Neural cell (in vitro differentiated cells): ENCODE data around the gene VIP. TPM values are rescaled to one million over a fixed set of nuclear protein-coding genes. Genes with fewer than 3 reads are reported as not detected.

Experiments
- H2AFZ ChIP-seq: fragments of 200-600, 300-800 bp; sonication (generic), shearing (Covaris generic); 2 replicates; pipeline ENCODE4 v1.6.0; 2014; ENCODE audit warnings: low read depth, mild to moderate bottlenecking, antibody characterized with exemption, low read length, moderate library complexity
- H3F3A ChIP-seq: fragments of 200-600 bp; shearing (Covaris generic); 2 replicates; pipeline ENCODE4 v1.6.1; 2016; ENCODE audit warnings: mild to moderate bottlenecking, moderate library complexity, mixed read lengths, antibody characterized with exemption, low read length; ENCODE audit not compliant: insufficient read depth, poor library complexity, severe bottlenecking
- H3K27ac ChIP-seq: fragments of 200-600, 300-800 bp; sonication (generic), shearing (Covaris generic); 2 replicates; pipeline ENCODE4 v1.5.1; 2014; ENCODE audit warnings: mild to moderate bottlenecking, low read length, moderate library complexity
- H3K27me3 ChIP-seq: fragments of 300-800, 200-600 bp; sonication (generic), shearing (Covaris generic); 2 replicates; pipeline ENCODE4 v1.6.0; 2014; ENCODE audit warnings: mild to moderate bottlenecking, low read depth, low read length, moderate library complexity; ENCODE audit not compliant: insufficient read depth
- H3K36me3 ChIP-seq: fragments of 300-800, 200-600 bp; sonication (generic), shearing (Covaris generic); 2 replicates; pipeline ENCODE4 v1.5.1; 2014; ENCODE audit warnings: mild to moderate bottlenecking, antibody characterized with exemption, low read length, moderate library complexity; ENCODE audit not compliant: insufficient read depth
- H3K4me2 ChIP-seq: fragments of 300-800, 200-600 bp; sonication (generic), shearing (Covaris generic); 2 replicates; pipeline ENCODE4 v1.6.0; 2014; ENCODE audit warnings: mild to moderate bottlenecking, low read length
- H3K4me3 ChIP-seq: fragments of 300-800, 200-600 bp; sonication (generic), shearing (Covaris generic); 2 replicates; pipeline ENCODE4 v1.5.1; 2014; ENCODE audit warnings: mild to moderate bottlenecking, low read length, moderate library complexity
- H3K79me2 ChIP-seq: fragments of 200-600 bp; shearing (Covaris generic); replicated peaks from 2 replicates; pipeline ENCODE4 v1.6.0; 2014; ENCODE audit warnings: mild to moderate bottlenecking, low read length, moderate library complexity; ENCODE audit not compliant: insufficient read depth
- H3K9ac ChIP-seq: fragments of 300-800, 200-600 bp; sonication (generic), shearing (Covaris generic); 2 replicates; pipeline ENCODE4 v1.6.1; 2016; ENCODE audit warnings: mild to moderate bottlenecking, low read length, mixed read lengths
- H3K9me2 ChIP-seq: fragments of 200-600 bp; shearing (Covaris generic); 2 replicates; pipeline ENCODE4 v1.6.1; 2016; ENCODE audit warnings: mild to moderate bottlenecking, low read length, mixed read lengths; ENCODE audit not compliant: insufficient read depth
- H3K9me3 ChIP-seq: fragments of 200-600, 300-800 bp; sonication (generic), shearing (Covaris generic); 2 replicates; pipeline ENCODE4 v1.6.1; 2016; ENCODE audit warnings: mild to moderate bottlenecking, mixed run types, low read length, moderate library complexity, mixed read lengths
- H4K20me1 ChIP-seq: fragments of 200-600 bp; shearing (Covaris generic); 2 replicates; pipeline ENCODE4 v1.6.1; 2016; ENCODE audit warnings: mild to moderate bottlenecking, mixed run types; ENCODE audit not compliant: insufficient read depth
- EP300 ChIP-seq: fragments of 450-650 bp; conservative IDR thresholded peaks from 2 replicates; pipeline ENCODE4 v1.6.1; 2014; ENCODE audit warnings: antibody characterized with exemption, mild to moderate bottlenecking, moderate library complexity; ENCODE audit not compliant: poor library complexity, severe bottlenecking
- EZH2 ChIP-seq: fragments of 200-600, 300-800 bp; shearing (Covaris generic), sonication (generic); IDR thresholded peaks from 2 replicates; pipeline ENCODE4 v1.6.1; 2014; ENCODE audit warnings: antibody characterized with exemption, low read length, borderline replicate concordance, mild to moderate bottlenecking; ENCODE audit not compliant: insufficient read depth, poor library complexity, severe bottlenecking
- MXI1 ChIP-seq: fragments of 450-650 bp; conservative IDR thresholded peaks from 2 replicates; pipeline ENCODE4 v1.6.1; 2014; ENCODE audit warnings: antibody characterized with exemption, mild to moderate bottlenecking; ENCODE audit not compliant: poor library complexity, severe bottlenecking
- POLR2AphosphoS5 ChIP-seq: IDR thresholded peaks from 2 replicates; pipeline ENCODE4 v1.6.1; 2012
- RAD21 ChIP-seq: fragments of 450-650 bp; conservative IDR thresholded peaks from 2 replicates; pipeline ENCODE4 v1.6.1; 2014; ENCODE audit warnings: antibody characterized with exemption, mild to moderate bottlenecking, moderate library complexity
- SMC3 ChIP-seq: fragments of 450-650 bp; conservative IDR thresholded peaks from 2 replicates; pipeline ENCODE4 v1.6.1; 2014; ENCODE audit warnings: antibody characterized with exemption, mild to moderate bottlenecking, moderate library complexity; ENCODE audit not compliant: poor library complexity
- TAF1 ChIP-seq: IDR thresholded peaks from 2 replicates; pipeline ENCODE4 v1.6.1; 2012; ENCODE audit warnings: low read depth
- polyA plus RNA-seq: library from polyadenylated mRNA; depleted of rRNA; stranded (reverse); fragments of >200 nt; gene quantifications from 2 replicates; pipeline ENCODE4 v1.2.3, GENCODE V29; 2014
- TF ChIP-seq, protein P1 (sequence below): fragments of 450-650 bp; IDR thresholded peaks from 2 replicates; pipeline ENCODE4 v1.5.1; 2014; ENCODE audit warnings: antibody characterized with exemption, mild to moderate bottlenecking, moderate library complexity; ENCODE audit not compliant: poor library complexity, severe bottlenecking
- TF ChIP-seq, protein P2 (sequence below): IDR thresholded peaks from 2 replicates; pipeline ENCODE4 v1.6.1; 2012; ENCODE audit warnings: borderline replicate concordance

Gene VIP
- polyA plus RNA-seq, 1 donor from 2014 or later = 0.63 TPM

DNA sequence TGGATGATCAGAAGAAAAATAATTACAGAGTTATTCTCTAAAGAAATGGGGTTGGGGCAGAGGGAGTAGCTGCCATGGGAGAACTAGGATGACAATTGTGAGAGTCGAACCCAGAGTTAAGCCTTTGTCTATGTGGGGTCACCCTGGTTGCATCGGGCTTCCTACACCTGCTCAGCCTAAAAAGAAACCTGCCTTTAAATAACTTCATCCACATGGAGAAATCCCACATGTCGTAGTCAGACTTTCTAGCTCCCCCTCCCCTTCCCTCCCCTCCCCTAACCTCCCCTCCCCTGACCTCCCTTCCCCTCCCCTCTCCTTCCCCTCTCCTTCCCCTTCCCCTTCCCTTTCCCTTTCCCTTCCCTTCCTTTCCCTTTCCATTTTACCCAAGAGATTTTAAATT is 14.7 kb downstream of the VIP start:
- TF ChIP-seq, protein P1, sequence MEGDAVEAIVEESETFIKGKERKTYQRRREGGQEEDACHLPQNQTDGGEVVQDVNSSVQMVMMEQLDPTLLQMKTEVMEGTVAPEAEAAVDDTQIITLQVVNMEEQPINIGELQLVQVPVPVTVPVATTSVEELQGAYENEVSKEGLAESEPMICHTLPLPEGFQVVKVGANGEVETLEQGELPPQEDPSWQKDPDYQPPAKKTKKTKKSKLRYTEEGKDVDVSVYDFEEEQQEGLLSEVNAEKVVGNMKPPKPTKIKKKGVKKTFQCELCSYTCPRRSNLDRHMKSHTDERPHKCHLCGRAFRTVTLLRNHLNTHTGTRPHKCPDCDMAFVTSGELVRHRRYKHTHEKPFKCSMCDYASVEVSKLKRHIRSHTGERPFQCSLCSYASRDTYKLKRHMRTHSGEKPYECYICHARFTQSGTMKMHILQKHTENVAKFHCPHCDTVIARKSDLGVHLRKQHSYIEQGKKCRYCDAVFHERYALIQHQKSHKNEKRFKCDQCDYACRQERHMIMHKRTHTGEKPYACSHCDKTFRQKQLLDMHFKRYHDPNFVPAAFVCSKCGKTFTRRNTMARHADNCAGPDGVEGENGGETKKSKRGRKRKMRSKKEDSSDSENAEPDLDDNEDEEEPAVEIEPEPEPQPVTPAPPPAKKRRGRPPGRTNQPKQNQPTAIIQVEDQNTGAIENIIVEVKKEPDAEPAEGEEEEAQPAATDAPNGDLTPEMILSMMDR = no peak
- TF ChIP-seq POLR2AphosphoS5 (no peak), TAF1 (no peak), SMC3 (no peak), EP300 (no peak), RAD21 (no peak), MXI1 (no peak), EZH2 (no peak)
- TF ChIP-seq, protein P2, sequence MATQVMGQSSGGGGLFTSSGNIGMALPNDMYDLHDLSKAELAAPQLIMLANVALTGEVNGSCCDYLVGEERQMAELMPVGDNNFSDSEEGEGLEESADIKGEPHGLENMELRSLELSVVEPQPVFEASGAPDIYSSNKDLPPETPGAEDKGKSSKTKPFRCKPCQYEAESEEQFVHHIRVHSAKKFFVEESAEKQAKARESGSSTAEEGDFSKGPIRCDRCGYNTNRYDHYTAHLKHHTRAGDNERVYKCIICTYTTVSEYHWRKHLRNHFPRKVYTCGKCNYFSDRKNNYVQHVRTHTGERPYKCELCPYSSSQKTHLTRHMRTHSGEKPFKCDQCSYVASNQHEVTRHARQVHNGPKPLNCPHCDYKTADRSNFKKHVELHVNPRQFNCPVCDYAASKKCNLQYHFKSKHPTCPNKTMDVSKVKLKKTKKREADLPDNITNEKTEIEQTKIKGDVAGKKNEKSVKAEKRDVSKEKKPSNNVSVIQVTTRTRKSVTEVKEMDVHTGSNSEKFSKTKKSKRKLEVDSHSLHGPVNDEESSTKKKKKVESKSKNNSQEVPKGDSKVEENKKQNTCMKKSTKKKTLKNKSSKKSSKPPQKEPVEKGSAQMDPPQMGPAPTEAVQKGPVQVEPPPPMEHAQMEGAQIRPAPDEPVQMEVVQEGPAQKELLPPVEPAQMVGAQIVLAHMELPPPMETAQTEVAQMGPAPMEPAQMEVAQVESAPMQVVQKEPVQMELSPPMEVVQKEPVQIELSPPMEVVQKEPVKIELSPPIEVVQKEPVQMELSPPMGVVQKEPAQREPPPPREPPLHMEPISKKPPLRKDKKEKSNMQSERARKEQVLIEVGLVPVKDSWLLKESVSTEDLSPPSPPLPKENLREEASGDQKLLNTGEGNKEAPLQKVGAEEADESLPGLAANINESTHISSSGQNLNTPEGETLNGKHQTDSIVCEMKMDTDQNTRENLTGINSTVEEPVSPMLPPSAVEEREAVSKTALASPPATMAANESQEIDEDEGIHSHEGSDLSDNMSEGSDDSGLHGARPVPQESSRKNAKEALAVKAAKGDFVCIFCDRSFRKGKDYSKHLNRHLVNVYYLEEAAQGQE = no peak
- H3K9ac ChIP-seq = no peak overlapping the region
- no peaks in the 10 kb centered on the region for H3K9me3 ChIP-seq
- no peaks in the 10 kb centered on the region for H4K20me1 ChIP-seq
- no peaks in the 10 kb centered on the region for H3K27me3 ChIP-seq
- no peaks in the 10 kb centered on the region for H3K79me2 ChIP-seq
- no peaks in the 10 kb centered on the region for H3K9me2 ChIP-seq
- no peaks in the 10 kb centered on the region for H3F3A ChIP-seq
- H3K4me3 ChIP-seq = no peak overlapping the region
- H3K36me3 ChIP-seq = no peaks in the 10 kb centered on the region
- no peak overlapping the region for H2AFZ ChIP-seq
- H3K4me2 ChIP-seq = no peak overlapping the region
- no peak overlapping the region for H3K27ac ChIP-seq

DNA sequence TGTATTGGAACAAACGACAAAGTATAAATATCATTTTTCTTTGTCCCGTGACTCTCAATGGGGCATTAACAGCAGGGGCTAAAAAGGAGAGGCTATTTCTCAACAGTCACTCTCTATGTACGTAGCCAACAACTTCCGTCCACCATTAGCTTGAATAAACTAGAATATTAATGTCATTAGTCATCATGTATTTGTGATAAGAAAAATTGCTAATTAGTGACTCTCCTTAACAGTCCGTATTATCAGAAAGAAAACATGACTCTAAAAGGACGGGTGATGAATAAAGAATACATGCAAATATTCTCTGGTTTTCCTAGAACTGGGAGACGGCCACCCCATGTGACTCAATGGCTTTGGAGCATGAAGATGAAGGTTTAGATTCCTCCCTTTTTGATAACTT is 18.6 kb downstream of the VIP start:
- H2AFZ ChIP-seq = no peak overlapping the region
- H3K4me2 ChIP-seq = no peak overlapping the region
- no peaks in the 10 kb centered on the region for H3K27me3 ChIP-seq
- no peaks in the 10 kb centered on the region for H3K9me3 ChIP-seq
- H3K79me2 ChIP-seq = no peaks in the 10 kb centered on the region
- no peak overlapping the region for H3K4me3 ChIP-seq
- no peaks in the 10 kb centered on the region for H3F3A ChIP-seq
- H3K36me3 ChIP-seq = no peaks in the 10 kb centered on the region
- H3K9me2 ChIP-seq = no peaks in the 10 kb centered on the region
- no peak overlapping the region for H3K27ac ChIP-seq
- no peaks in the 10 kb centered on the region for H4K20me1 ChIP-seq
- TF ChIP-seq, protein P1 = no peak
- no peak for TF ChIP-seq TAF1
- TF ChIP-seq EP300 = no peak
- no peak for TF ChIP-seq POLR2AphosphoS5
- TF ChIP-seq, protein P2 = no peak
- no peak for TF ChIP-seq RAD21
- TF ChIP-seq MXI1 = no peak
- TF ChIP-seq EZH2 = no peak
- TF ChIP-seq SMC3 = no peak
- H3K9ac ChIP-seq = no peak overlapping the region
